Activated T-cell treated with anti-CD3 and anti-CD28 coated beads, Interleukin-2, amount 50 U/mL, for 72 hours (primary cell): ENCODE results near the gene FAM131A. TPM values are rescaled to one million over a fixed set of nuclear protein-coding genes. Genes with fewer than 3 reads are reported as not detected.

Source experiments
- ATAC-seq, 2 donors: fragments of 150-1000 bp; cut with Tn5 transposase; replicated peaks in 1 of 2; 2 replicates each; pipeline ENCODE4 v1.10.0; 2021; ENCODE audit warnings: moderate library complexity in 2 of 2, mild to moderate bottlenecking in 1 of 2
- DNase-seq, 2 donors: peaks; one replicate each; pipeline ENCODE4 v3.0.0; 2021 to 2022; ENCODE audit warnings: mixed read lengths in 1 of 2
- H3K27ac Mint-ChIP-seq: one replicate; pipeline ENCODE4 v1.8.0; 2022; ENCODE audit warnings: mild to moderate bottlenecking, moderate library complexity, mixed read lengths
- H3K27me3 Mint-ChIP-seq: one replicate; pipeline ENCODE4 v1.8.0; 2022; ENCODE audit warnings: low read depth, mixed read lengths
- H3K36me3 Mint-ChIP-seq, 2 donors: one replicate each; pipeline ENCODE4 v1.8.0; 2022; ENCODE audit warnings: mixed read lengths in 2 of 2, mild to moderate bottlenecking in 1 of 2; ENCODE audit not compliant: insufficient read depth in 2 of 2
- H3K4me1 Mint-ChIP-seq: one replicate; pipeline ENCODE4 v1.8.0; 2022; ENCODE audit warnings: low read depth, mixed read lengths
- H3K4me3 Mint-ChIP-seq, 2 donors: one replicate each; pipeline ENCODE4 v1.8.0; 2022; ENCODE audit warnings: mild to moderate bottlenecking in 2 of 2, mixed read lengths in 2 of 2, moderate library complexity in 2 of 2
- H3K9me3 Mint-ChIP-seq, 2 donors: one replicate each; pipeline ENCODE4 v1.8.0; 2022; ENCODE audit warnings: mixed read lengths in 2 of 2
- total RNA-seq, 2 donors: library from RNA; stranded (reverse); gene quantifications; one replicate each; pipeline ENCODE4 v1.2.3, GENCODE V29; 2022

The FAM131A gene
- total RNA-seq, 2 donors from 2014 or later: 6.6 to 7.6 TPM

DNA sequence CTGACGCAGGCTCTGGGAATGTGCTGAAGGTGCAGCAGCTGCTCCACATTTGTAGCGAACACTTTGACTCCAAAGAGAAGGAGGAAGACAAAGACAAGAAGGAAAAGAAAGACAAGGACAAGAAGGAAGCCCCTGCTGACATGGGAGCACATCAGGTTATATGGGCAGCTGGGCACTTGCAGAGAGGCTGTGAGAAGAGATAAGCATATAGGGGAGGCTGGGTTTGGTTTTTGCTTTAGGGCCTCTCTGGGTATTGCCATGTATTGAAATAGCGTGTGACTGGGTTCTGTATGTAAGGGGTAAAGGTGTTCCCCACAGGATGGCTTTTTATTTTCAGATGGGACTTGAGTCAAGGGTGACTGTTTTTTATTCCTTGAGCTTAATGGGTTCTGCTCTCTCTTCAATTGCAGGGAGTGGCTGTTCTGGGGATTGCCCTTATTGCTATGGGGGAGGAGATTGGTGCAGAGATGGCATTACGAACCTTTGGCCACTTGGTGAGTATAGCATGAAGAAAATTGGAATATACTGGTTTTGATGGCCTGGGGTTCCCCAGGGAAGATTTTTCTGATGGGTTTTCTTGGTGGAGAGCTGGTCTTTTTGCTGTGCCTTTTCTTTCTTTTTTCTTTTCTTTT is 30.9 kb upstream of the FAM131A start:
- Mint-ChIP-seq H3K9me3 (no peaks in the 10 kb centered on the region), H3K27me3 (no peaks in the 10 kb centered on the region), H3K4me1 (peaks cover 4% of the 10 kb centered on the region), H3K4me3 (no peak overlapping the region), H3K36me3 (peaks cover 5 to 34% of the 10 kb centered on the region in 2 donors), H3K27ac (no peak overlapping the region)
- ATAC-seq (no peak), DNase-seq (no peak)

- H3K36me3 Mint-ChIP-seq: peaks cover 2 to 27% of the 10 kb centered on the region in 2 donors
- H3K4me3 Mint-ChIP-seq: no peak overlapping the region
- no peak for DNase-seq
- no peaks in the 10 kb centered on the region for H3K27me3 Mint-ChIP-seq
- ATAC-seq: no peak
- no peak overlapping the region for H3K27ac Mint-ChIP-seq
- H3K4me1 Mint-ChIP-seq: no peaks in the 10 kb centered on the region
- no peaks in the 10 kb centered on the region for H3K9me3 Mint-ChIP-seq
Observed at GRCh38 chr3:184307915-184308314, 29.5 kb upstream of the FAM131A start.

- H3K27ac Mint-ChIP-seq: no peak overlapping the region
- no peak for ATAC-seq
- no peak for DNase-seq
- no peaks in the 10 kb centered on the region for H3K27me3 Mint-ChIP-seq
- H3K4me3 Mint-ChIP-seq: no peak overlapping the region
- H3K9me3 Mint-ChIP-seq: no peaks in the 10 kb centered on the region
- peaks cover under 1% of the 10 kb centered on the region for H3K4me1 Mint-ChIP-seq
- peaks cover 2 to 27% of the 10 kb centered on the region in 2 donors for H3K36me3 Mint-ChIP-seq
Observed at GRCh38 chr3:184308744-184309143, 28.7 kb upstream of the FAM131A start.

DNA sequence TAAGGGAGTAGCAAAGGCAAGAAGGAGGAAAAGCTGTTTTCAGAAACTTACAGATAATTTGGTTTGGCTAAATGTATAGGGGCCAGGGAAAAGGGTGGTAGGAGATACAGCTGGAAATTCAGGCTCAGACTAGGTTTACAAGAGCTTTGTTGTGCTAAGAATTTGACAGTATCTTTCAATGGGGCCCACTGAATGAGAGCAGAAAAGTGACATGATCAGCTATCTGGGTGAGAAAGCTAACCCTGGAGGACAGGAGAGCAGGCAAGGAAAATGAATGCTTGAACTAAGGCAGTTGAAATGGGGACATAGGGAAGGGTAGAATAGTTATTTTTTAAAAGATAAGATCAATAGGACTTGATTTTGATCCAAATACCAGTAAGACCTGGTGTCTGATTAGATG is 25.8 kb upstream of the FAM131A start:
- no peak overlapping the region for H3K27ac Mint-ChIP-seq
- H3K4me3 Mint-ChIP-seq: no peak overlapping the region
- no peaks in the 10 kb centered on the region for H3K9me3 Mint-ChIP-seq
- no peak for DNase-seq
- no peaks in the 10 kb centered on the region for H3K27me3 Mint-ChIP-seq
- peaks cover 15% of the 10 kb centered on the region for H3K4me1 Mint-ChIP-seq
- peaks cover 5 to 23% of the 10 kb centered on the region in 2 donors for H3K36me3 Mint-ChIP-seq
- ATAC-seq: no peak

DNA sequence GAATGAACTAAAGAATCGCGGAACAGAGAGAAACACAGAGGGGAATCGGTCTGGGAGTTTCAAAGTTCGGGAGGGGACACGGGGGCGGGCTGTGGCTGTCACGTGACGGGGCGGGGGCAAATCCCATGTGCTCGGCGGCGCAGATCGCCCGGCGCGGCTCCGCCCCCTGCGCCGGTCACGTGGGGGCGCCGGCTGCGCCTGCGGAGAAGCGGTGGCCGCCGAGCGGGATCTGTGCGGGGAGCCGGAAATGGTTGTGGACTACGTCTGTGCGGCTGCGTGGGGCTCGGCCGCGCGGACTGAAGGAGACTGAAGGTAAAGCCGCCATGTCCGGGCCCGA is 23.1 kb upstream of the FAM131A start, which contains the start of gene EIF4G1:
Gene EIF4G1, plus strand, starts transcription at position 244 of the 337 bp plus-strand sequence. CDS start 1,191 bp downstream, outside the sequence.
- Mint-ChIP-seq H3K27ac (peak within 1 kb of the TSS; percentile 90), H3K4me1 (peaks cover 36% of the 10 kb centered on the region), H3K27me3 (no peaks in the 10 kb centered on the region), H3K9me3 (no peaks in the 10 kb centered on the region), H3K4me3 (peak within 1 kb of the TSS; percentile 82 to 92), H3K36me3 (peaks cover 13 to 23% of the 10 kb centered on the region in 2 donors)
- ATAC-seq (peak; percentile 91 to 96), DNase-seq (peak; percentile 96)

DNA sequence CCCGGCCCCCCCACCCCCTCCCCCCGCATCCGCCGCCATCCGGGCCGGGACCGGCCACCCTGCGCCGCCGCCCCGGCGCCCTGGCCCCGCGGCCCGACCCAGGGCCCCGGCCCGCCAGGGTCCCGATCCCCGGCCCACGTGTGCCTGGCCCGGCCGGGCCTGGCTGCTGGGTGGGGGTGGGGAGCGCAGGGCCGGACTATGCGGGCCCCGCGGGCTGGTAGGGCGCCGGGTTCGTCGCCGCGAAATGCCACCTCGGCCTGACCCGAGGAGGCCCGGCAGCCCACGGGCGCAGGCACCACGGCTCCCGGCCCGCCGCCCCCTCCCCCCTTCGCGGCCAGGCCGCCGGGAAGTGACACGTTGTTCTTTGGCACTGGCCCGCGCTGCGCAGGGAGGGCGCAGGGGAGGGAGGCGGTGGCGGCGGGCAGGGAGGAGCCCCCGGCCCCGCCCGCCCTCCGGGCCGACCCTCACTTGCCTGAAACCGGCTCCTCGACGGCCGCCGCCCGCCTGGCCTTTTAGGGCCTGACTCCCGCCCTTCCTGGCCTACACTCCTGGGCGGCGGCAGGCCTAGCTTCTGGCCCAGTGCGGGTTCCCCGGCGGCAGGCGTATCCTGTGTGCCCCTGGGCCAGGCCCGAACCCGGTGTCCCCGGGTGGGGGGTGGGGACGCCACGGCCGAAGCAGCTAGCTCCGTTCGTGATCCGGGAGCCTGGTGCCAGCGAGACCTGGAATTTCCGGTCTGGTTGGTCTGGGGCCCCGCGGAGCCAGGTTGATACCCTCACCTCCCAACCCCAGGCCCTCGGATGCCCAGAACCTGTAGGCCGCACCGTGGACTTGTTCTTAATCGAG is 22.5 kb upstream of the FAM131A start:
- DNase-seq (peak; percentile 64 to 73), ATAC-seq (peak; percentile 52 to 60)
- H3K9me3 Mint-ChIP-seq: no peaks in the 10 kb centered on the region
- peak overlapping the region; percentile 80 to 92 for H3K4me3 Mint-ChIP-seq
- peak overlapping the region; percentile 90 for H3K27ac Mint-ChIP-seq
- H3K4me1 Mint-ChIP-seq: peaks cover 41% of the 10 kb centered on the region
- H3K36me3 Mint-ChIP-seq: peaks cover 13 to 24% of the 10 kb centered on the region in 2 donors
- no peaks in the 10 kb centered on the region for H3K27me3 Mint-ChIP-seq

- Mint-ChIP-seq H3K27me3 (no peaks in the 10 kb centered on the region), H3K4me3 (peak overlapping the region; percentile 79 to 80), H3K9me3 (no peaks in the 10 kb centered on the region), H3K27ac (peak overlapping the region; percentile 90), H3K36me3 (peaks cover 13 to 21% of the 10 kb centered on the region in 2 donors), H3K4me1 (peaks cover 42% of the 10 kb centered on the region)
- ATAC-seq (peak in 1 of 2 donors; percentile 3), DNase-seq (no peak)
Observed at GRCh38 chr3:184315543-184315867, 21.9 kb upstream of the FAM131A start.

DNA sequence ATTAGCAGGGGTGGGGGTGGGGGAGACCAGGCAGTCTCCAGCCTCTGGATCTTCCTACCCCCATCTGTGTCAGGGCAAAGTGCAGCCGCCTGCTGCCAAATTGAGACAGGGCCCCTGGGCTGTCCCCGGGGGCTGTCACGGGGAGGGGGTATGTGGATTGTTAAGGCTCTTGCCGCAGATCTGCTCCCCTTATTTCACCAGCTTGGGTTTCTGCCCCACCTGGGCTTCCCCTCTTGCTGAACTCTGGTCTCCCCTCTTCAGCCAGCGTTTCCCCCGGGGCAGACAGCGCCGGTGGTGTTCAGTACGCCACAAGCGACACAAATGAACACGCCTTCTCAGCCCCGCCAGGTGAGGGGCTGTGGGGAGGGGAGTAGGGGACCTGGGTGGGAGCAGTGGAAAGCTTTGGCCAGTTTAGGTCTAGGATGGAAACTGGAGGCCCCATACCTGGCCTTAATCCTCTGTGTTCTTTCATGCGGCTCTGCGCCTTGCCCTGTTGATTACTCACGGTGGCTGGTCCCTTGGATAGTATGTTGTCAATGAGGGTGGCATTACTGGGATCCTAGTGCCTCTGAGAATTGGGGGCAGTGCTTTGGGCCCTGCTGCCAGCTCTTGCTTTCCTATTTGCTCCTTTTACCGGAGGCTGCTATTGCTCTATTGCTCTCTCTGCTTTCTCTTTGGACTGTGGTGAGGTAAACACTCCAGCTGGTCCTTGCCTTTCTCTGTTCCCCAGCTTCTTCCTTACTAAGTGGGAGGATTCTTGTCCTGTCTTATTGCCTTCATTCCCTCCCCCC is 21.3 kb upstream of the FAM131A start:
- H3K27ac Mint-ChIP-seq: peak overlapping the region; percentile 63
- H3K4me3 Mint-ChIP-seq: peak overlapping the region; percentile 79 to 80
- peaks cover 47% of the 10 kb centered on the region for H3K4me1 Mint-ChIP-seq
- DNase-seq: no peak
- H3K36me3 Mint-ChIP-seq: peaks cover 17 to 26% of the 10 kb centered on the region in 2 donors
- H3K27me3 Mint-ChIP-seq: no peaks in the 10 kb centered on the region
- no peaks in the 10 kb centered on the region for H3K9me3 Mint-ChIP-seq
- no peak for ATAC-seq

GRCh38 chr3:184316792-184317191 is 20.6 kb upstream of the FAM131A start:
- DNase-seq: no peak
- peak overlapping the region; percentile 79 to 80 for H3K4me3 Mint-ChIP-seq
- no peaks in the 10 kb centered on the region for H3K9me3 Mint-ChIP-seq
- peaks cover 50% of the 10 kb centered on the region for H3K4me1 Mint-ChIP-seq
- ATAC-seq: no peak
- peaks cover 18 to 32% of the 10 kb centered on the region in 2 donors for H3K36me3 Mint-ChIP-seq
- H3K27ac Mint-ChIP-seq: peak overlapping the region; percentile 63
- no peaks in the 10 kb centered on the region for H3K27me3 Mint-ChIP-seq

DNA sequence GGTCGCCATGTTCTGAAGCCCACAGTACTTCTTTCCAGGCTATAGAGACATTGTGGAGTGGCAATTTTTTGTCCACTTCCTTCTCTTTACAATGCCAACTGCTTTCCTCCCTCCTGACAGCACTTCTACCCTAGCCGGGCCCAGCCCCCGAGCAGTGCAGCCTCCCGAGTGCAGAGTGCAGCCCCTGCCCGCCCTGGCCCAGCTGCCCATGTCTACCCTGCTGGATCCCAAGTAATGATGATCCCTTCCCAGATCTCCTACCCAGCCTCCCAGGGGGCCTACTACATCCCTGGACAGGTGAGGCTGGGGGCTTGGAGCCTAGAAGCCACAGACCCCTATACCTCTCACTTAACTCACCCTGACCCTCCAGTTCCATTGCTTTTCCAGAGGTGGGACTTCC is 20.2 kb upstream of the FAM131A start:
- H3K4me1 Mint-ChIP-seq: peaks cover 50% of the 10 kb centered on the region
- H3K4me3 Mint-ChIP-seq: peak overlapping the region; percentile 27 to 79
- no peaks in the 10 kb centered on the region for H3K27me3 Mint-ChIP-seq
- DNase-seq (no peak), ATAC-seq (no peak)
- H3K27ac Mint-ChIP-seq: peak overlapping the region; percentile 43
- H3K36me3 Mint-ChIP-seq: peaks cover 18 to 33% of the 10 kb centered on the region in 2 donors
- H3K9me3 Mint-ChIP-seq: no peaks in the 10 kb centered on the region

DNA sequence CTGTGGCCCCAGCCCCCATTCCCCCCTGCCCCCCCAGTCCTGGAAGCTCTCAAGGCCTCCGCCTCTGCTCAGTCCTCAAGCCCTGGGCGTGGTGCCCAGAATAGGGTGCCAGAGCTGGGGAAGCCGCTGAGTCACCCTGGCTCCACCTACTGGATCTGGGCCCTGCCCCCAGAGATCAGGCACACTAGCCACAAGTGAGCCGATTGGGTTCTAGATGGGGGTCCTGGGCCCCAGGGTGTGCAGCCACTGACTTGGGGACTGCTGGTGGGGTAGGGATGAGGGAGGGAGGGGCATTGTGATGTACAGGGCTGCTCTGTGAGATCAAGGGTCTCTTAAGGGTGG is 17.3 kb upstream of the FAM131A start:
- Mint-ChIP-seq H3K4me1 (peaks cover 58% of the 10 kb centered on the region), H3K27me3 (no peaks in the 10 kb centered on the region), H3K4me3 (no peak overlapping the region), H3K9me3 (no peaks in the 10 kb centered on the region), H3K27ac (no peak overlapping the region), H3K36me3 (peaks cover 23 to 54% of the 10 kb centered on the region in 2 donors)
- ATAC-seq: peak; percentile 41 to 51
- peak in 1 of 2 donors; percentile 51 for DNase-seq

DNA sequence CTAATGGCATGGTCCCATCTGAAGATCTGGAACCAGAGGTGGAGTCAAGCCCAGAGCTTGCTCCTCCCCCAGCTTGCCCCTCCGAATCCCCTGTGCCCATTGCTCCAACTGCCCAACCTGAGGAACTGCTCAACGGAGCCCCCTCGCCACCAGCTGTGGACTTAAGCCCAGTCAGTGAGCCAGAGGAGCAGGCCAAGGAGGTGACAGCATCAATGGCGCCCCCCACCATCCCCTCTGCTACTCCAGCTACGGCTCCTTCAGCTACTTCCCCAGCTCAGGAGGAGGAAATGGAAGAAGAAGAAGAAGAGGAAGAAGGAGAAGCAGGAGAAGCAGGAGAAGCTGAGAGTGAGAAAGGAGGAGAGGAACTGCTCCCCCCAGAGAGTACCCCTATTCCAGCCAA is 15.7 kb upstream of the FAM131A start:
- Mint-ChIP-seq H3K9me3 (no peaks in the 10 kb centered on the region), H3K4me1 (peaks cover 55% of the 10 kb centered on the region), H3K4me3 (no peak overlapping the region), H3K27me3 (no peaks in the 10 kb centered on the region), H3K36me3 (peaks cover 20 to 60% of the 10 kb centered on the region in 2 donors), H3K27ac (no peak overlapping the region)
- DNase-seq (no peak), ATAC-seq (no peak)
